AG04450 (cell line): ENCODE results near the gene EIF5B. TPM values are rescaled to one million over a fixed set of nuclear protein-coding genes. Genes with fewer than 3 reads are reported as not detected.

ENCODE experiments used
- CTCF ChIA-PET: fragments of 300-600, 350-600 bp; formaldehyde crosslinking; extraction: SDS; loops from one replicate; lab custom pipeline; 2022; ENCODE audit warnings: antibody characterized with exemption, inconsistent platforms; lab: Charles Lee
- POLR2A ChIA-PET: fragments of 350-600 bp; formaldehyde crosslinking; extraction: SDS; loops from one replicate; lab custom pipeline; 2021; ENCODE audit warnings: antibody characterized with exemption, inconsistent platforms; lab: Yijun Ruan, JAX
- DNase-seq: peaks from one replicate; pipeline ENCODE4 v3.0.0-alpha.2; 2011; ENCODE audit warnings: low read depth, low spot score
- H3K27ac ChIP-seq: one replicate; pipeline ENCODE4 v1.5.1; 2012; ENCODE audit warnings: low read depth, low read length, control low read depth
- H3K27me3 ChIP-seq: one replicate; pipeline ENCODE4 v1.6.0; 2012; ENCODE audit warnings: low read length; ENCODE audit not compliant: control insufficient read depth, insufficient read depth
- H3K4me3 ChIP-seq: 2 replicates; pipeline ENCODE4 v1.5.1; 2011; ENCODE audit warnings: mild to moderate bottlenecking, low read depth, low read length, control low read depth
- H3K9me3 ChIP-seq: 2 replicates; pipeline ENCODE4 v1.5.1; 2012; ENCODE audit warnings: low read length; ENCODE audit not compliant: control insufficient read depth, insufficient read depth
- polyA plus RNA-seq: library from polyadenylated mRNA; depleted of rRNA; stranded (reverse); fragments of >200 nt; gene quantifications from 2 replicates; pipeline ENCODE4 v1.2.3, GENCODE V29; 2011
- TF ChIP-seq, protein P1 (sequence below): IDR thresholded peaks from 2 replicates; pipeline ENCODE4 v1.5.1; 2011; ENCODE audit warnings: low read depth, low read length, control low read depth, inconsistent platforms

EIF5B gene
- polyA plus RNA-seq, 1 experiment, result 18.7 TPM

DNA sequence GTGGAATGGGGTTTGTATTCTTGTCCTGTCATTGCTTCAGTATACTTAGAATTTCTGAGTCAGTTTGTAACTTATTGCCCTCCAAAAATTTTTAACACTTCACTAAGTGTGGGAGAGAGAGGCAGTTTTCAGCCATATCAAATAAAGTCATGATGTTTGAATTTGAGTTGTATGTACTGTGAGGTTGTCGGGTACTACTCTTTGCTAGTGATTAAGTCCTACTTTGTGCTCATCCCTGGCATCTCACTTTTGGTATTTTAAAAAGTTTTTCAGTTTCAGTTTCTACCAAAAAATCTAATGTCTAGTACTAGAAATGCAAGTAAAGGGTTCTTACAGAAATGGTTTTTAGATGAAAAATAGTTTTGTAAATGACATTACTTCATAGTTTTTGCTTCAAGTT lies 40.7 kb downstream of the EIF5B start:
- no peak for DNase-seq
- TF ChIP-seq, protein P1, sequence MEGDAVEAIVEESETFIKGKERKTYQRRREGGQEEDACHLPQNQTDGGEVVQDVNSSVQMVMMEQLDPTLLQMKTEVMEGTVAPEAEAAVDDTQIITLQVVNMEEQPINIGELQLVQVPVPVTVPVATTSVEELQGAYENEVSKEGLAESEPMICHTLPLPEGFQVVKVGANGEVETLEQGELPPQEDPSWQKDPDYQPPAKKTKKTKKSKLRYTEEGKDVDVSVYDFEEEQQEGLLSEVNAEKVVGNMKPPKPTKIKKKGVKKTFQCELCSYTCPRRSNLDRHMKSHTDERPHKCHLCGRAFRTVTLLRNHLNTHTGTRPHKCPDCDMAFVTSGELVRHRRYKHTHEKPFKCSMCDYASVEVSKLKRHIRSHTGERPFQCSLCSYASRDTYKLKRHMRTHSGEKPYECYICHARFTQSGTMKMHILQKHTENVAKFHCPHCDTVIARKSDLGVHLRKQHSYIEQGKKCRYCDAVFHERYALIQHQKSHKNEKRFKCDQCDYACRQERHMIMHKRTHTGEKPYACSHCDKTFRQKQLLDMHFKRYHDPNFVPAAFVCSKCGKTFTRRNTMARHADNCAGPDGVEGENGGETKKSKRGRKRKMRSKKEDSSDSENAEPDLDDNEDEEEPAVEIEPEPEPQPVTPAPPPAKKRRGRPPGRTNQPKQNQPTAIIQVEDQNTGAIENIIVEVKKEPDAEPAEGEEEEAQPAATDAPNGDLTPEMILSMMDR, result no peak
- CTCF ChIA-PET, result interaction anchor here (1.0 kb wide), 1 partner anchor 26 kb away, joined by 3 read pairs; no protein-coding TSS in a partner anchor
- POLR2A ChIA-PET, result no interaction called here
- Histone ChIP-seq H3K27ac (no peak overlapping the region), H3K9me3 (no peaks in the 10 kb centered on the region; the same call in 1 of the 2 replicates), H3K27me3 (no peaks in the 10 kb centered on the region), H3K4me3 (no peak overlapping the region)

DNA sequence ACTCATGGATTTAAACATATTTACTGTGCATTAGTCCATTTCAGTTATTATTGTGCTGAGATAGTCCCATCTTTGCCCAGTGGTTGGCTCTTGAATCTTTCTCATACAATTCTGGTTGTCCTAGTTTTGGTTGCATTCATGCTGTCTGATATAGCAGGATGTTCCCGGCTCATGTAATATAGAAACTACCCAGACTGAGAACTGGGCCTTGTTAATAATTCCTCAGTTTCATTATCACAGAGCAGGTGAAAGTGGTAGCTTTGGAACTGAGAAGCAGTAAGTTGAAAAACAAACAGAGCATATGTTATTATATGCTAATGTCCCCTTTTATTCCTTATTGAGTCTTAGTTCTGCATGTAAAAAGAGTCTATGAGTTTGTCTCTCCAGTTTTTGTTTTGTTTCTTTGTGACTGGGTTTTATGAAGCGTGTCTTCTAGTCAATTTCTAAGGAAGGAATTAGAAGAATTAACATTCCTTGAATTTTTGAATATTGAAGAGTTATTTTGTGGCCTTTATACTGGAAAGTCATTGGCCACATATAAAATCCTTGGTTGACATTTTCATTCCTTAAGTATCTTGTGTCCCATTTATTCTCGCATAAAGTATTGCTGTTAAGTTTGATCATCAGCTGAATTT lies 43.3 kb downstream of the EIF5B start:
- Histone ChIP-seq H3K9me3 (no peaks in the 10 kb centered on the region), H3K27me3 (no peaks in the 10 kb centered on the region), H3K27ac (no peak overlapping the region), H3K4me3 (no peak overlapping the region)
- ChIA-PET CTCF (no interaction called here), POLR2A (no interaction called here)
- TF ChIP-seq, protein P1, result no peak
- no peak for DNase-seq

DNA sequence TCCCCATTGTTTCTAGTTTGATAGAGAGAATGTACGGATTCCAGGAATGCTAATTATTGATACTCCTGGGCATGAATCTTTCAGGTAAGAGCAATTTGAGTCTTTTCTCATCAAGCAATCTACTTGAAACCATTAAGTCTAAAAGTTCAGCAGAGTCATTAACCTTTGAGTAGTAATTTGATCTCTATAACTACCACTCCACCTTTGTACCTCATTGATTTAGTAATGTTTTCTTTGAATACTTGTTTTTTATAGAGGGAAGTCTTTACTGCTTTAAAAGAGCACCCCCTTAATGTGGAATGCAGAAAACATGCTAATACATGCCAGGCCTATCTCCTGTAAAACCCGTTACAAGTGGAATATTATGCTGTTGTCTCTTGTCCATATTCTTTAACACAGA lies 45.0 kb downstream of the EIF5B start:
- CTCF ChIA-PET, result interaction anchor here (1.0 kb wide), 1 partner anchor 45 kb away, joined by 5 read pairs; the partner anchor contains the start of gene EIF5B
- Histone ChIP-seq H3K4me3 (no peak overlapping the region), H3K27ac (no peak overlapping the region), H3K27me3 (no peaks in the 10 kb centered on the region), H3K9me3 (no peaks in the 10 kb centered on the region)
- no peak for DNase-seq
- POLR2A ChIA-PET, result no interaction called here
- TF ChIP-seq, protein P1, result no peak

DNA sequence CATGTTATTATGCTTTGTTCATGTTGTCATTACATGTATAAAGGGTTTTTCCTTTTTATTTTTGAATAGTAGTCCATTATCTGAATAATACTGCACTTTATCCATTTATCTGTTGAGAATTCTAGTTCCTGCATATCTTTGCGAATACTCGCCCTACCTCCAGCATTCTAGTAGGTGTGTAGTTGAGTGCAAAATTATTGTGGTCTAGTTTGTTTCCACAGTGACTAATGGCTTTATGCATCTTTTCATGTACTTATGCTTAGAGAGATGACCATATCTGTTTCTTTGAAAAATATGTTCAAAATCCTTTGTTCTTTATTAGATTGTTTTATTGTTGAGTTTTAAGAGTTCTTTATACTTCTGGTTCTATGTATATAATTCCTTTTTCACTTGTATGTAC lies 48.8 kb downstream of the EIF5B start:
- POLR2A ChIA-PET, result no interaction called here
- Histone ChIP-seq H3K27me3 (no peaks in the 10 kb centered on the region), H3K4me3 (no peak overlapping the region), H3K27ac (no peak overlapping the region), H3K9me3 (no peaks in the 10 kb centered on the region)
- TF ChIP-seq, protein P1, result no peak
- DNase-seq, result no peak
- CTCF ChIA-PET, result no interaction called here

DNA sequence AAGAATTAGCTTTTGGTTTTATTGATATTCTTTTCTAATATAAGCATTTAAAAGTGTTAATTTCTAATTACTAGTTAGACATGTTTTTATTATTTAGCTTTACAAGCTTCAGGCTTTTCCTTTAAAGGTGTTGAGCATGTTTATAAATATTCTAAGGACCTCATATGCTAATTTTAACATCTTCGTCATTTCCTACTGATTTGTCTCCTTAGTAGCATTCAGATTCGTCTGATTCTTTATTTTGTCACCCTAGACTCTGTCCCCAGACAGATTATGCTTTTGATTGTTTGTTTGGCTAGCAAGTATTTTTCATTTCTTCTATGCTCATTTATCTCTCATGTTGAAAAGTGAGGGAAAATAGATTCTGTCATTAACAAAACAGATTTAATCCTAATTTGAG lies 51.7 kb downstream of the EIF5B start:
- ChIA-PET POLR2A (interaction anchor here (2.0 kb wide), 1 partner anchor 51 kb away, joined by 6 read pairs; the partner anchor contains the start of gene EIF5B), CTCF (interaction anchor here (0.5 to 0.9 kb wide), 2 partner anchors 18 to 304 kb away, joined by 3 to 14 read pairs; no protein-coding TSS in a partner anchor)
- Histone ChIP-seq H3K9me3 (no peaks in the 10 kb centered on the region), H3K27me3 (no peaks in the 10 kb centered on the region), H3K27ac (no peak overlapping the region), H3K4me3 (no peak overlapping the region)
- DNase-seq, result no peak
- TF ChIP-seq, protein P1, result no peak
